A172 (cell line): ENCODE data around the gene SLC9A9. TPM values are rescaled to one million over a fixed set of nuclear protein-coding genes. Genes with fewer than 3 reads are reported as not detected.

Experiments used
- DNase-seq: peaks from one replicate; pipeline ENCODE4 v3.0.0-alpha.2; 2015; ENCODE audit warnings: low spot score
- total RNA-seq: library from RNA; depleted of rRNA; stranded (reverse); fragments of >200 nt; shearing (Covaris generic); gene quantifications from 2 replicates; pipeline ENCODE4 v1.2.3, GENCODE V29; 2014

SLC9A9 gene
- total RNA-seq, 1 experiment from 2014 or later = 1.8 TPM

DNA sequence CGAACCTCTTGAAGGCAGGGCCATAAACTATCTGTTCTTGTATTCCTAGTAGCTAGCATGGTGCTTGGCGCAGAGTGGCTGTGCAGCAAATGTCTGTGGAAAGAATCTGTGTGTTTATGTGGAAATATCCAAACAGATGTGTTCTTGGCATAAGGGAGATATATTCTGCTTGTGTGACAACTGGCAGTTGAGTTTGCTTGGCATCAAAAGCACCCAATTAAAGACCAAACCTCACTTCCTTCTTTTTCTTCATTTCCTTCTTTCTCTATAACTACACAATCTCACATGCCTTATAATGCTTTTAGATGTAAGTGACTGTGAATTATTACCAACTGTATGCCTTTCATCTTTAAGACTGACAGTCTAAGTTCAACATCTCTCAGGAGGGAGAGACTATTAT, 296.5 kb downstream of the SLC9A9 start:
- no peak for DNase-seq

DNA sequence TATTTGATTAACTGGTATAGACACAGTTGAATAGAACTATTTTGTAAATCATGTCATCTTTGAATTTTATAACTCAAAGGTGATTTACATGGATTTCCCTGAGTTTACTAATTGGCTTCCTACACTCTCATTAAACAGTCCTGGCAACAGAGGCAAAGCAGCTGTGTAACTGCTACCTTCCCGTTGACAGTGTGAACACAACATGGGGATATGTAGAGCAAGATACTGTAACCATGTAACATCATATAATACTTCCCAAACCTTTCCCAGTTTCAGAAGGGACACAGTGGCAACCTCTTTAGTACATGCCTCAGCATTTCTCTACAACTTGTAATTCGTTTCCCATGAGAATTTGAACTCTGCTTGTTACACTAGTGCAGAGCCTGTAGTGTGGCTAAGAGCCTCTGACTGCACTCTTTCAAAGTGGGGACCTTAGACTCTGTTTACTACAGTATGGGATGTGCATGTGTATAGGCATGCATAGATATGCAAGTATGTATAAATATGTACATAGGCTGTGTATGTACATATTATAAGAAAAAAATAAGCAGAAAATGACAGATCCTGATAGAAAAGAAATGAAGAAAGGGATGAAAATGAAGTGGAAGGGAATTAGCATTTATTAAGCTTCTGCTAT, 299.3 kb downstream of the SLC9A9 start:
- no peak for DNase-seq

DNA sequence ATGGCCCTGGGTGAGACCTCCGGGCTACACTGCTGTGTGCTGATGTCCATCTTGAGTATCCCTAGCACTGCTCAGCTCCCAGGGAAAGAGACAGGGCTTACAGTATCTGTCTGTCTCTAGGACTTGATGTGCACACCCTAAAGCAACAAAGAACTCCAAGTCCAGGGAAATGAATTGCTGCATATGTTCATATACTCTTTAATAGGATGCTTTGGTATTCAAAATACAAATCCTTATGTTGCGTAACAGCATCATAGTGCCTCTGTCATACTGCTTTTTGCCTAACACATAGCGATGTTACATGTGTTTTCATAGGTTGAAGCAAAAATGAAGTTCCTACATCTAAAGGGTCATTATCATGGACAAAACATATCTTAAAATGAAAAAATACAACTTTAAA, 299.9 kb downstream of the SLC9A9 start:
- DNase-seq = no peak

DNA sequence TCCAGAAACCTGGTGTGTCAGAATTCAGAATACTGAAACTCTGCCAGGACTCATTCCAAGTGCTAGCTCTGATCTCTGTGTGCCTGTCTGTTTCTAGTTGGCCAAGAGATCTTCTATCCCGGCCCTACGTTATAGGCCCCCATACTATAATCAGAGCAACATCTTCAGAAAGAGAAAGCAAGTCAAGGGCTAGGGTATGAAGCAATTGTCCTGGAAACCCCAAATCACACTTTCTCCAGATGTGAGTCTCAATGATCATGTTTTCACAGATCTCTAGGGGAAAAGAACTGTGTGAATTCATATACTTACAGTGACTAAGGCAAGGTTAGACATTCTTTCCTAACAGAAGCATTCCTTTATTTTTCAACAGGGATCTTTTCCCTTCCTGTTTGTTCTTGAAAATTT, 309.7 kb downstream of the SLC9A9 start:
- DNase-seq = no peak

DNA sequence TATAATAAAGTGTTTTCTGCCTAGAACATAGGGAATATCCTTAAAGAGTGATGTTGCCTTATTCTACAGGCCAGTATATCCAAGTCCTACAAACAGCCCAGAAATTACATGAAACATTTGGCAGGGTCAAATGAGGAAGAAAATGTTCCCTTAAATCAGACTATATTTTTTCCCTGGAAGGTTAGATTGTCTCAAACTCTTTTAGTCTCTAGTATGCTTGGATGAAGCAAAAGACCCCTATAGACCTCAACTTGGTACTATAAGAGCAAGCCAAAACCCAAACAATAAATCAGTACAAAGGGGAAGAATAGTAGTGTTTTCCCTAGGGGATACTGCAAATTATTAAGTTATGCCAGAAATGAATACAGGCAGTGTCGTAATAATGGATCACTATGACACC, 310.2 kb downstream of the SLC9A9 start:
- DNase-seq = no peak

DNA sequence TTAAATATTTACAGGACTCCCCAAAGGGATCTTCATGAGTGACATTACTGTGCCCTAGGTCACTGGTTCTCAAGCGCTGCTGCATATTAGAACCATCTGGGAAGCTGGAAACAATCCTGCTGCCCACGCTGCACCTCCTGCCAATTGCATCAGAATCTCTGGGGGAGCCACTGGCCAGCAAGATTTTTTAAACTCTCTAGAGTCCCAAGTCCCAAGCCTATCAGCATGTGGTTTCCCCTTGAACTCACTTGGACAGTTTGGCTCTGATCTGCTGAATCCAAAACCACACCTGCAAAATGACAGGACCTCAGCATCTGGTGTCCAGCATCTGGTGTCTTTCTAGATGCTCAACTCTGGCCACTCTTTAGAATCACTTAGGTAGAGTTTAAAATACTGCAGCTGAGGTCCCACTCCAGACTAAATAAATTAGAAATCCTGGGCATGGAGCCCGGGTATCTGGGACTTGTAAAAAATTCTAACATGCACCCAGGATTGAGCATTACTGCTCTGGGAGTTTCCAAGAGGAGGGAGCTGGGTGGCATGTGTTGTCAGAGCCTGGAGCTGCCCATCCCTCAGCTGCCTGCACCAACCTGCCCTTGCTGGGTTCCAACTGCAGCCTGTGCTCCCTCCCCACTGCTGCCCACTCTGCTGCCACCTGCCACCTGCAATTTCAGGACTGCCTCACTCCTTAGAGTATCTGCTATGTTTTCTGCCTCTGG, 311.3 kb downstream of the SLC9A9 start:
- DNase-seq = no peak

DNA sequence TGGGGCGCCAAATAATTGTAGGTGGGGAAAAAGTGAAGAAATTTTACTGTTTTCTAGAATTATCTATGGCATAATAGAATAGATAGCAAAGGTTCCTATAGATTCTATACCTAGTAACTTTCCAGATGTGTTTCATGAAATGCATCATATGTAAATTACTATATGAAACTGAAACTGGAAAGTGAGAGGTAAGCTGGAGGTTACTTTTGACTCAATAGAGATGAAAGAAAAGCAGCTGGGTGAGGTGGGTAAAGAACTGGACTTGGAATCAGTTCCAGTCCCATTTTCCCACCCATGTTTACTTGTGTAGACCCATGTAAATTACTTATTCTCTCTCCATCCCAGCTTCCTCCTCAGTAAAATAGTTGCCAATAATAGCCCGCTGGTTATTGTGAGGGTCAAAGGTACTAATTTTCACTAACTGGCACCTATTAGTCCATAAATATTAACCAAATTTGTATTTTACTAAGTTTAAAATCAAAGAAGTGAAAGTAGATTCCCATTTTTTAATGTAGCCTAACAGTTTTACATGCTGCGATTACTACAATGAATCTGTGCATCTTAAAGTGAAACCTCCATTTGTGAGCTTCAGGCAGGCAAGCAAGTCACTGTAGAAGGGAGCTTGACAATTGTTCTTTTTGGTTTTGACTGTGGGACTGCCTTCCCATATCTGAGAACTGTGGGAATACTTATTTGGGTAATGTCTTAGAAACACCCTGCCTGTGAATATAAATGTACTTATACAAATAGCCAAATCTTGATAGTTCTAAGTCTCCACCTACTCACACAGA, 312.1 kb downstream of the SLC9A9 start:
- DNase-seq = no peak

DNA sequence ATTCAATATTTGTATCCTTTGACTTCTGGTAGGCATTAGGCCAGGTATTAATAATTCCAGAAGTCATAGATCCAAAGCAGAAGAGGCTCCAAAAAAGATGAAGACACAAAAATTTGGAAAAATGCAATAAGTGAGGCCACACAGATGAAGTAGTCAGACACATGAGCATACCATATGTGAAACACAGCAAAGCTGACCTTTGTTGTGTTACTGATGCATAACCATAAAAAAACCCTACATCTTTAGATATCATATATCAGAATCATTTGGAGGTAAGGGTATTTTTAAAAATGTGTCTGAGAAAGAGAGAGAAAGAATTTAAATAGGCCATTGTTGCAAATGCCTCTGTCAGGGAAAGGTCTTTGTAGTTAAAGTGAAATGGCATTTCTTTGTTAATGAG, 314.9 kb downstream of the SLC9A9 start:
- no peak for DNase-seq

DNA sequence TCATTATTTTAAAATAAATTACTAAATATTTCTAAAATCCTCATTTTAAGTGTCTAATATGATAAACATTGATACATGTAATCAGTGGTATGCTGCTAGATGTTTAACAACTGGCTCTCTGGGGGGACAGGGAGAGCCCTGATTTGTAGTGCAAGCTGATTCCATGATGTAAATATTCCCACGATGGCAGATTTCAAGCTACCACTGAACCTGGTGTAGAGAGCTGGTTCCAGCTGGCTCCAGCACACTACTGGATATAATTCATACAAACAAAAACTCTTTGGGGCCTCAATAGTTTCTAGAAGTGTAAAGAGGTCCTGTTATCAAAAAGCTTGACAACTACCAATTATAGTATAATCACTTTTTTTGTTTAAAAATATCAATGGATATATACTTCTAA, 316.2 kb downstream of the SLC9A9 start:
- DNase-seq = no peak

DNA sequence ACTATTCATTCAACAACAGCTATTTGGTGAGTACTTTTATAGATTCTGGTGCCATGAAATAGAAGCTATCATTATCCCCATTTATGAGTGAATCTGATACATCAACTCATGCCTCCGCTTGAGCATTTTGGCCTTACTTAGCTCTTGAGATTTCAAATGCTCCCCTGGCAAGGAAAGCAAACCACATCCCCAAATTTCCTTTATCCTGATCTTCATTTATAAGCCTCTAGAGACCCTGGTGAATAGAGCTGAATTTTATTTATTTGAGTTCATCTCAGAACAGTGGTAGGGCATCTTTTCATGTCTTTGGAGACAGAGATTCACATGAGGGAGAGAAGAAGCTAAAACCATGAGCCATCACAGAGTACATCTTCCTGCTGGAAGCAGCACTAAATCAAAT, 317.2 kb downstream of the SLC9A9 start:
- no peak for DNase-seq

DNA sequence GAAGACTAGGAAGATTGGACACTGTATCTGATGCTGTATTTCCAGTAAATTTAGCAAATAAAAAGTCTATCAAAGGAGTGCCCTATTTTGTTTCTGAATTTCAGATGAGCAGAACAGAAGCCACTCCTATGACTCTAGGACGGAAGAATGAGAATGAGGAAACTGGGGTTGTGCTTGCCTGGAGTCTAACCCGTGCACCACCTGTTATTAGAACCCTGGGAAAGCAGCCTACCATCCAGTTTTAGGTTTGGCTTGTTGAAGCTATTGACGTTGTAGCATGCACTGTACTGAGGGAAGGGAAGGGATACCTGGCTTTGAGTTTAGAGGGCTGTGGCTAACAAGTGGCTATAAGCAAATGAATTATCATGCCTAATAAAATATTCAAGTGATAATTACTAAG, 318.5 kb downstream of the SLC9A9 start:
- DNase-seq = no peak

DNA sequence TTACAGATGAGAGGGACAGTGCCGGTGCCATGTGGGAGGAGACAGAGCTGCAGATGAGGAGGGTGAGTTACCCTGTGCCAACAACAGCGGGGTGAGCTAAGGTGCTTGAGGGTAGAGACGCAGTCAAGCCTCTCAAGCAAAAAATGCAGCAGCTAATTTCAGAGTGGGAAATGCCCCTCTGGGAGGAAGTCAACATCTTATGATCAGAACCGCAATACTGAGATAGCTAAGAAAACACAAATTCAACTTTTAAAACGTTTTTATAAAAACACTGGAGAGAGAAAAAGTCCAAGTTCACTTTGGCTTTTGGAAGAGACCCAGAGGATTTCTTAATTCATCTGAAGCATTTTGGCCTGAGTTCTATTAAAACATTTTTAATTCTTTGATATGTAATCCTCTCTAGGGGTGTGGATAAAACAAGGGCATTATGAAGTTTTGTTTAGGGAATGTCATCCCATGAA, 319.2 kb downstream of the SLC9A9 start:
- DNase-seq = no peak

DNA sequence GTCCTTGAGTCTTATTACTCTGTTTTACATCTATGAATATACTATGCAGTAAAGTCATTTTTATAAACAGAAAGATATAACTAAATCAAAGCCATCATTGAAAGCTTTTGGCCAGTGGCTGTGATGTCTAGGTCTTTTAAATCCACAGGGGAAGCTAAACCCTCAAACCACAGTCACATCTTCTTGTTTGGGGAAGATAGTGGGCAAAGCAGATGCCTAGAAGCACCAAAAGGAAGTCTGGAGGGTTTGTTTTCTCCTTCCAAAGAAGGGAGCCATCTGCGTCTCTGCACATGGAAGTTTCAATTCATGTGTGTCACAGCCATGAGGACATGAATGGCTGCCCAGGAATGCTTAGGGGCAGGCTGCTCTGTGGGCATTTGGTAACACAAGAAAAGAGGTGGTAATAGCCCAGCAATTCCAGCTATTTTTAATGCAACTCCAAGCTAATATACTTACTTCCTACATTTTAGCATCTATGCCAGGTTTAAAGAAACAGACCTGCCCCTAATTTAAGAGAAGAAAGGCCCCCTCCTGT, 322.2 kb downstream of the SLC9A9 start:
- DNase-seq = no peak

DNA sequence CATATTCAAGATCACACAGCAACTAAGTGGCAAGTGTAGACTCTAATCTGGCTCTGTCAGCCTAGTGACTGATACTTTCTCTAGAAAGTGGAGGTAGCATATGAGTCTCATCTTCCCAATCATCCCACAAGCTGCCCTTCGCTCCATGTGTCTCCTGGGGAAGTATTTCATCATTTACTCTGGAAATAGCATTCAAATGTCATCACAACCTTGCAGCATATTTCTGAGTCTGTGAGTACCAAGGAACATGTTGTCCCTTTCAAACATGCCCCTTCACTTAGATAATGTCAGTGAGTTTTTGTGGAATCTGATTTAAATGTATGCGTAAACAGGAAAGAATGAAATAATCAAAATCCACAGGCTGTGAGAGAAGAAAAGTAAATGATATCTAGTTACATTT, 322.9 kb downstream of the SLC9A9 start:
- no peak for DNase-seq

DNA sequence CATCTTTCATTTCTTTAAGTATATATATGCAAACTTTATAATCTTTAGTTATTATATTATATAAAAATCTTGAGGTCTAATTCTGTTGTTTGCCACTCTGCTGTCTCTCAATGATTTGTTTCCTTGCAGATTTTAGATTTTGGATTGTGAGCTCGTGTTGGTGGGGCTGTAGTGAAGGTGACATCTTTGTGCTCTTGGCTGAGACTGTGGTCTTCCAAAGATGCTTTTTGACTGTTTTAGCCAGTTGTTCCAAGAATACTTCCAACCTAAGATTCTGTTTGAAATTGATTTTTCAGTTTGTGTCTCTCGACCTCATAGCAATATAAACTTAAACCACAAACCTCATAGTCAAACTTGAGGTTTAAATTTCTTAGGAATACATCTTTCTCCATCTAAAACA, 326.5 kb downstream of the SLC9A9 start:
- no peak for DNase-seq

DNA sequence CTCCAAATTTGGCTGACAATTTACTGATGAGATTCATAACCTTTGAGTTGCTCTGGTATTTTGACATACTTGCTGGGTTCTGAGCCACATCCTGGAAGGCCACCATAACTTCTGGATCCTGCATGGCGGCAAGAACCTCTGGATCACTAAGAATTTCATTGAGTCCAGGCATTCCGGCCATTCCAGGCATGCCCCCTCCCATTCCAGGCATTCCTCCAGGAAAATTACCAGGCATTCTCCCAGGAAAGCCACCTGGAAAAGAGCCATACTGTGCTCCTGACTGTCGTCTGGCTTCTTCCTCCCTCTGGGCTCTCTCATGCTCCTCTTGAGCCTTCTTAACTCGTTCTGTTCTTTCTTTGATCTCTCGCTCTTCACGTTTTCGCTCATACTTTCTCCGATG, 331.1 kb downstream of the SLC9A9 start:
- DNase-seq = peak; percentile 54

DNA sequence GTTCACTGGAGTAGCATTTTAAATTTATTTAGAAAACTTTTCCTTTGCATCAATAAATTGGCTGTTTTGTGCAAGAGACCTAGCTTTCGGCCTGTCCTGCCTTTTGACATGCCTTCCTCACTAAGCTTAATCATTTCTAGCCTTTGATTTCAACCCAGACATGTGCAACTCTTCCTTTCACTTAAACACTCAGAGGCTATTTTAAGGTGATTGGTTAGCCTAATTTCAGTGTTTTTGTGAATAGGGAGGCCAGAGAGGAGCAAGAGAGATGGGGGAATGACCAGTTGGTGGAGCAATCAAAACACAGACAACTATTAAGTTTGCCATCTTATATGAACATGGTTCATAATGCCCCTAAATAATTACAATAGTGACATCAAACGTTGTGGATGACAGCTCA, 333.4 kb downstream of the SLC9A9 start:
- no peak for DNase-seq

DNA sequence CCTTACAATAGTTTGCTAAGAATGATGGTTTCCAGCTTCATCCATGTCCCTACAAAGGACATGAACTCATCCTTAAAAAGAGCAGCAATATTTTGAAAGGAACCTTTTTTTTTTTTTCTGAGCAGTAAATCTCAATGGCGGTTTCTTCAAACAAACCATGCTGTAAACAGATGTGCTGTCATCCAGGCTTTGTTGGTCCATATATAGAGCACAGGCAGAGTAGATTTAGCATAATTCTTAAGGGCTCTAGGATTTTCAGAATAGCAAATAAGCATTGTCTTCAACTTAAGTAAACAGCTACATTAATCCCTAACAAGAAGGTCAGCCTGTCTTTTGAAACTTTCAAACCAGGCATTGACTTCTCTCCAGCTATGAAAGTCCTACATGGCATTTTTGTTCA, 334.2 kb downstream of the SLC9A9 start:
- no peak for DNase-seq

DNA sequence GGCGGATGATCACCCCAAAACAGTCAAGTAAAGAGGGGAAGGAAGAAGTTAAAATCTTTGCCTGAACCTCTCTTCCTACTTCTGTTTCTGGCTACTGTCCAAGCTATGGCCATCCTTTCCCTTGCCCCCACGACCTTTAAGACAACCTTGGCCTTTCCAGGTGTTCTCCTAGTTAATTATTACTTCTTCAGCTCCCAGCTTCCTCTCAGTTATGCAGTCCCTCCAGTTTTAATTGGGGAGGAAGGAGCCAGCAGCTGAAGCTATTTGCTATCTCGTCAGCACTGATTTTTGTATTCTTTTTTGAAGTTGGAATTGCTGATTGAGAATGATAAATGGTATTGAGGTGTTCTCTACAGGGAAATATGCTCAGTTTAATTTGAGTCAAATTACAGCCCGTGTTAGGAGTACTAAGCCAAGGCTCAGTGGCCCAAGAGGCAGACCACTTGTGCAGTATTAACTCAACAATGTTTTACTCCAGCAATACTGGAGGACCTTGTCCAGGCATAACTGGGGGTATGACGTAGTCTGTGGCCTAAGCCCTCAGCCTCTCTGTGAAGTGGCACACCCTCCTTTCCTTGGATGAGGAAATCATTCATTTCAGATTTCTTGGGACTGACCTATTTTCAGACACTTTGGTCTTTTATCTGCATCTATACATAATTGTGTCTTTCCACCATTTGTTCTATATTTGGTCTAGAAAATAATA, 336.9 kb downstream of the SLC9A9 start:
- no peak for DNase-seq

DNA sequence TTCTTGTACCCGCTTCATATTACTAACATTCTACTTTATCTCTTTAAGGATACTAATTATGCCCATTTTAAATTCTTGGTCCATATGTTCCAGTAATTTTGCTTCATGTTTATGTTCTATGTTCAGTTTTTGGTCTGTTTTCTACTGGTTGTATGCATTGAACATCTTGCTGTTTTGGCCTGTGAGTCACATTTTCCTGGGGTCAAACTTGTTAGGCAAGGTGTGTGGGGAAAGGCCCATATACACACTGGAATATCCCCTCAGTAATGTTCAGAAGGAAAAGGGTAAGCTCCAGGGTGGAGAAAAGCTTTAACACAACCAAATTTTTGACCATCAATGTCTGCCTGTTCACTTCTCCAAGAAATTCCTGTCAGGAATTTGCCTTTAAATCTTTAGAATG, 337.7 kb downstream of the SLC9A9 start:
- no peak for DNase-seq

DNA sequence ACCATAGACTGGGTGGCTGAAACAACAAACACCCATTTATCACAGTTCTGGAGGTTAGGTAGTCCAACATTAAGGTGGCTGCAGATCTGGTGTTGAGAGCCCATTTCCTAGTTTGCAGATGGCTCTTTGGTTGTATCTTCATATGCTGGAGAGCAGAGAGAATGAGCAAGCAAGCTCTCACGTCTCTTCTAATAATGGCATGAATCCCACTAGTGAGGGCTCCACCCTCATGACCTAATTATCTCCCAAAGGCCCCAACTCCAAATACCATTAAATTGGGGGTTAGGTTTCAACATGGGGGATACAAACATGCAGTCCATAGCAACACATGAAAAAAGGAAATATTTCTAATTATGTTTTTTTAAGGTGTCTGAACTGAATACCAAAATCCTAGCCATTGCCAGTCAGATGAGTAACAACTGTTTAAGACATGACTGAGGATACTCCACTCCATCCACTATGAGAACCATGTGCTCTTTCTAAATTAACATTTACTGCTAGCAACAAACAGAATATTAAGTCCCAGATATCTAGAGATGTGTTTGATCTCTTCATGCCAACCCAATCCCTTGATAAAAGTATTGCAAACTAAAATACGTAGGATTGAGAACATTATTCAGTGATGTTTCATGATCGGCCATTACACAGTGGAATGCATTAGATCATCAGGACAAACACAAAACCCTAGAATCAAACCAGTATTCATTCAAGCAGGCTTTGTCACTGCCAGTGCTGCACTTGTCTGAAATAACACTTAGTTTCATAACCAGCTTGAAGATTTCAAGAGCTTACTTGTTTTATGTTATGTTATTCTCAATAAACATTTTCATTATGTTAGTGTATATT, 340.3 kb downstream of the SLC9A9 start:
- peak; percentile 35 for DNase-seq
